Ectodermal cell (in vitro differentiated cells): ENCODE results near the gene CEP112.

Experiments used
- H3K27ac ChIP-seq: 2 replicates; pipeline ENCODE4 v1.7.0; 2013; ENCODE audit warnings: mild to moderate bottlenecking, low read depth, low read length; ENCODE audit not compliant: insufficient read depth, poor library complexity, severe bottlenecking
- H3K27me3 ChIP-seq: 2 replicates; pipeline ENCODE4 v1.7.0; 2013; ENCODE audit warnings: mild to moderate bottlenecking, low read length; ENCODE audit not compliant: insufficient read depth, control insufficient read depth, poor library complexity, severe bottlenecking
- H3K36me3 ChIP-seq: one replicate; pipeline ENCODE4 v1.7.0; 2013; ENCODE audit warnings: low read length; ENCODE audit not compliant: control insufficient read depth, insufficient read depth
- H3K4me1 ChIP-seq: one replicate; pipeline ENCODE4 v1.7.0; 2013; ENCODE audit warnings: low read length; ENCODE audit not compliant: control insufficient read depth, insufficient read depth
- H3K4me3 ChIP-seq: 2 replicates; pipeline ENCODE4 v1.7.0; 2013; ENCODE audit warnings: low read depth, low read length, control low read depth; ENCODE audit not compliant: insufficient read depth
- H3K9me3 ChIP-seq: 2 replicates; pipeline ENCODE4 v1.7.0; 2013; ENCODE audit warnings: mild to moderate bottlenecking, low read length, moderate library complexity; ENCODE audit not compliant: control insufficient read depth
- WGBS, 2 experiments: methylation state at CpG; one replicate each; pipeline ENCODE4 v1.1.7; 2013; ENCODE audit warnings: missing lambda C conversion rate in 2 of 2; 5-methylcytosine and 5-hydroxymethylcytosine counted together

The CEP112 gene

DNA sequence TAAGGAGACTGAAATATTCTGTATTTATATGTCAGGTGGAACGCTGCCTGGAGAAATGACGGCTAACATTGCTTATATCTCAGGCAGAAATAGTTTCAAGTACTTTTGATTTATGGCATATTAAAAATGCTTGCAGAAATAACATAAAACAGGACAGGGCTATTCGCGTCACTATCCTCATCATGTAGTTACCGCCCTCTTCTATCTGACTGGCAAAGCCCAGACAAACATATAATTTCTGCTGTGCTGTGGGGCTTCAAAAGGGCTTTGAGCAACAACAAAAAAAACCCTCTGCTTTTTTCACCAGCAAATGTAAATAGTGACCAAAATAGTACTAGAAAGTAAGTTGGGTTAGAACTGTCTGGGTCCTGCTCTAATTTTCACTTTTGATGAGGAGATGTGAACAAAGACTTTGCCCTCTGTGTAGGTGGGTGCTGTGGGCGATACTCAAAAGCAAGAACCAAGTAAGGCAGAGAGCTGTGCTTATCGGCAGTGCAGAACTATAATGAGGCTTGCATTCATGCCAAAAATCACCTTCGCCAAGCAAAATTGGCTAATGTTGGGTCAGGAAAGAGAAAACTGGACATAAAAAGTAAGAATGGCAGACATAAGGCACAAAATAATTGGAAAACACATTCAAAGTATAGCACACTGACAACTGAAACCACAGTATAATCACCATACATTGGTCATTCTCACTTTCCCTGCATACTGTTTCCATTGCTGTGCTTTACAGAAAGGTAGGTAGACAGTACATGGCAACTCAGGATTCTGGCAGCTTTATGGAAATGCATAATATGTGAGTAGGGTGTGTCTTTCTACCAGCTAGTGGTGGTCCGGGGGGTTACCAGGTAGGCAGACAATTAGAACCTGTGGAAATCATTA, 479.3 kb downstream of the CEP112 start:
- H3K4me3 ChIP-seq, result no peak overlapping the region
- no peaks in the 10 kb centered on the region for H3K27me3 ChIP-seq
- H3K9me3 ChIP-seq, result no peaks in the 10 kb centered on the region
- H3K27ac ChIP-seq, result no peak overlapping the region
- H3K4me1 ChIP-seq, result peaks cover 4% of the 10 kb centered on the region
- no peaks in the 10 kb centered on the region for H3K36me3 ChIP-seq
- WGBS, 2 experiments, result 92 to 93% methylated on average over 9 of the region's 9 CpGs

DNA sequence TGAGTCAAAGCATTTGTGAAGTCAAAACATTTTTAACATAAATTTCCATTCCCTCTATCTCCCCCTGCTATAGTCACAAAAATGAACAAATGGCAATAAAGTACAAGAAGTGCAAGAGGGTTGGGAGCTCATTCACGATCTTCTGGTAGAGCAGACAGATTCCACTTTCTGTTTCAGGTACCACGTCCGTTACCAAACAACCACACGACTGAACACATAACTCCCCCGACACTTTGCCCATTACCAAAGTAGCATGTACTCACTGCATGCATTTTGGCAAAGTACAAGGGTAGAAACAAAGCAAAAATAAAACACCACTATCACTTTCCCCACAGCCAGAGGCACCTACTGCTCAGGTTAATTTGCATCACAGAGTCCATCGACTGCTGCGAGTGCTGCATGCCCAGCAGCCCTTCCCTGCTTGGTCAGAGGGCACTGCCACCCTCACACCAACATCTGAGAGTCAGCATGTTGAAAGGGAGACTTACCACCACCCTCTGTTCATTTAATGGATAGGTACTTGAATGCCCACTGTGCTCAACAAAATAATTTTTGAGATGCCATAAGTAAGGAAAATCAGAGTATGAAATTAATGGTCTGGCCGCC, 480.2 kb downstream of the CEP112 start:
- no peaks in the 10 kb centered on the region for H3K27me3 ChIP-seq
- H3K4me3 ChIP-seq, result no peak overlapping the region
- H3K27ac ChIP-seq, result no peak overlapping the region
- no peaks in the 10 kb centered on the region for H3K36me3 ChIP-seq
- WGBS, 2 experiments, result 56 to 73% methylated on average over 7 to 8 of the region's 8 CpGs
- H3K4me1 ChIP-seq, result peaks cover 4% of the 10 kb centered on the region
- no peaks in the 10 kb centered on the region for H3K9me3 ChIP-seq

DNA sequence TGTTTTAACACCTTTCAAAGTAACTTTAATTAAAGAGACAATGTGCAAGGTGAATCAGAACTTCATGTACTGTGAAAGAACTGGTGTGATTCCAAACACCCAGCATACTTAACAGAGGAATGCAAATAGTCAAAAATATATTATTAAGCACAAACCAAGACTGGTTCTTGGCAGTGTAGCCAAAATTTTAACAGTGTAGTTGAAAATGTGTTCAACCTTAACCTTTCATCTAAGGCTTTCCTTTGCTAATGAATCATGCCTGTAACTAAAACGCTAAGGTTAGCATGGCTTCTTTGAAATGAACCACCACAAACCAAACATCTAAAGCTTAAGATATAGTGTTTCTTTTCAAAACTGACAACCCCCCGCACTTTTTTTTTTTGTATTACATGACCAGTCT, 484.2 kb downstream of the CEP112 start:
- no peaks in the 10 kb centered on the region for H3K27me3 ChIP-seq
- H3K4me1 ChIP-seq, result peaks cover 4% of the 10 kb centered on the region
- H3K9me3 ChIP-seq, result no peaks in the 10 kb centered on the region
- H3K4me3 ChIP-seq, result no peak overlapping the region
- no peaks in the 10 kb centered on the region for H3K36me3 ChIP-seq
- H3K27ac ChIP-seq, result no peak overlapping the region
- 90 to 93% methylated on average over 1 of the region's 2 CpGs for WGBS, 2 experiments

DNA sequence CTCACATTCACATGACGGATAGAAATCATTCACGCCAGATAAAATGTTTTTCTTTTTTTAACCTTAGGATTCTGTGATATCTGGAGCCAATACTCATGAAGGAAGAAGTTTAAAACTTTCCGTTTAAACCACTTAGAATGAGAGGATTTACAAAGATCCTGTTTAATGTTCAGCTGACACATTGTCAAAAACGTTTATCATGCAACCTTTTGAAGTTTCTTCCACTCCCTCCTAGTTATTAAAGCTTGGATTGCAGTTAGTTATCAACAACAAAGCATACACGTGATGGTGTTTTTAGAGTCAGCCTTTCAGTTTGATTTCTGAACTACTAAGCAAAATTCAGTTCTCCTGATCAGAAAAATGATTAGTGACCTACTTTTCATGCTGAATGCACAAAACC, 487.2 kb downstream of the CEP112 start:
- WGBS, 2 experiments, result 91 to 94% methylated on average over 5 of the region's 5 CpGs
- H3K36me3 ChIP-seq, result no peaks in the 10 kb centered on the region
- no peak overlapping the region for H3K27ac ChIP-seq
- H3K4me1 ChIP-seq, result no peaks in the 10 kb centered on the region
- no peaks in the 10 kb centered on the region for H3K9me3 ChIP-seq
- no peaks in the 10 kb centered on the region for H3K27me3 ChIP-seq
- no peak overlapping the region for H3K4me3 ChIP-seq

DNA sequence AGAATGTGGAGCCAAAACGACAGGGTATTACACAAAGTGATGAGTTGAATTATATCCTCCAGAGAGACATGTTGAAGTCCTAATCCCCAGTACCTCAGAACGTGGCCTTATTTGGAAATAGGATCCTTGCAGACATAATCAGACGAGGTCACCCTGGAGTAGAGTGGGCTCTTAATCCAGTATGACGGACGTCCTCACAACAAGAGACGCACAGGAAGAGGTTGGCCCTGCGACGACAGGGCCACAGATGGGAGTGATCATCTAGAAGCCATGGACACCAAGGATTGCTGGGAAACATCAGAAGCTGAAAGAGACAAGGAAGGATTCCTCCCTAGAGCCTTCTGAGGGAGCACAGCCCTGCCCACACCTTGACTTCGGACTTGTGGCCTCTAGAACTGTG, 488.0 kb downstream of the CEP112 start:
- Histone ChIP-seq H3K9me3 (no peaks in the 10 kb centered on the region), H3K4me1 (no peaks in the 10 kb centered on the region), H3K27me3 (no peaks in the 10 kb centered on the region), H3K27ac (no peak overlapping the region), H3K36me3 (no peaks in the 10 kb centered on the region), H3K4me3 (no peak overlapping the region)
- WGBS, 2 experiments, result 92 to 93% methylated on average over 9 of the region's 9 CpGs

GRCh38 chr17:65699459-65699858, 492.5 kb downstream of the CEP112 start:
- Histone ChIP-seq H3K4me3 (no peak overlapping the region), H3K4me1 (peaks cover 14% of the 10 kb centered on the region), H3K9me3 (no peaks in the 10 kb centered on the region), H3K27ac (no peak overlapping the region), H3K27me3 (no peaks in the 10 kb centered on the region), H3K36me3 (no peaks in the 10 kb centered on the region)
- 85 to 91% methylated on average over 3 to 5 of the region's 5 CpGs for WGBS, 2 experiments

DNA sequence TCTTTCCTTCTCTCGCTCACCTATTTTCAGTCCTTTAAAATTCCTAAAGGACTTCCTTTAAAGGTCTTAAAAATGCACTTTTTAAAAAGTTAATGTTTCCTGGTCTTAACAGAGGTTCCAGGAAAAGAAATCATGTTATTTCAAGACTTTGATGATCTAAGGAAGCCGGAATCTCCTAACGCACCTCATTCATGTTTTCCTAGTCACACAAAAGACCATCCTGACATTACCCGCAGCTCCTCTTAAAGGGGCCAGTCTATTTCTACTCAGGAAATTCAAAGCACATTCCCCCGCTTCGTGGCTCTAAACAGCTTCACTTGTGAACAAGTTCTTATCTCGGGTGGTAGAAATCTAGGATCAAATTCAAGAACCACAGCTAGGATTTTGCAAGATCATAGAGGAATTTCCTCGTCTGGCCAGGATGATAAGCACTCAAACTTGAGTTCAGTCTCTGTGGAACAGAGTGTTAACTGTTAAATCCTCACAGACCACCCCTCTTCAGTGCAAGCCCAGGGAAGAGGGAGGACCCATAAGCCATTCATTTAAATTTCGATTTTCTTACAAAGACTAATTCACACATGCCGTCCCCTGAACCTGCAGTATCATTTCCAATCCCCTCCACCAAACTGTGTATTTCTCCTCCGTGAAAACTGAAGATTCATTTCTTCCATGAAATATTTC, 493.4 kb downstream of the CEP112 start:
- H3K4me3 ChIP-seq, result no peak overlapping the region
- no peaks in the 10 kb centered on the region for H3K36me3 ChIP-seq
- no peaks in the 10 kb centered on the region for H3K27me3 ChIP-seq
- H3K27ac ChIP-seq, result peak overlapping the region; percentile 30
- no peaks in the 10 kb centered on the region for H3K9me3 ChIP-seq
- peaks cover 20% of the 10 kb centered on the region for H3K4me1 ChIP-seq
- WGBS, 2 experiments, result 14 to 27% methylated on average over 10 to 11 of the region's 11 CpGs

DNA sequence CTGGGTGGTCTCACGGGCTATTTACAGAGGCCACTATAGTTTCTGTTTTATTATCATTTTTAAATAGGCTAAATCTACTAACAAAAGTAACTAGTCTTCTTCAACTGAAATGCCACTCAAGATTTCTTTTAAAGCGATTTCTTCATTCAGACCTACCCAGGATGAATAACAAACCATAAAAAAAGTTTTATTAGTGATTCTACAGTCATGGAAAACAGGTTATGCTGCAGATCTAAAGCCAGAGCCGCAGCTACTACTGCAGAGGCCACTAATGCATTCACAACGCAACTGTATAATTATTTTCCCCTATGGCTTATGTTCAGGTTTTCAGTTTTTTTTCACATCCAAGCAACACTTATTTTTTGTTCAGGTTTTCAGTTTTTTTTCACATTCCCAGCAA, 494.3 kb downstream of the CEP112 start:
- Histone ChIP-seq H3K36me3 (no peaks in the 10 kb centered on the region), H3K4me1 (peaks cover 20% of the 10 kb centered on the region), H3K27me3 (no peaks in the 10 kb centered on the region), H3K4me3 (no peak overlapping the region), H3K9me3 (no peaks in the 10 kb centered on the region), H3K27ac (no peak overlapping the region)
- WGBS, 2 experiments, result 27 to 30% methylated on average over 2 to 3 of the region's 4 CpGs

- no peaks in the 10 kb centered on the region for H3K27me3 ChIP-seq
- H3K36me3 ChIP-seq, result no peaks in the 10 kb centered on the region
- WGBS, 2 experiments, result 40 to 67% methylated on average over 2 to 6 of the region's 6 CpGs
- no peaks in the 10 kb centered on the region for H3K9me3 ChIP-seq
- H3K4me3 ChIP-seq, result no peak overlapping the region
- H3K4me1 ChIP-seq, result peaks cover 20% of the 10 kb centered on the region
- H3K27ac ChIP-seq, result no peak overlapping the region
These were observed 495.1 kb downstream of the CEP112 start for GRCh38 chr17:65696739-65697394.

DNA sequence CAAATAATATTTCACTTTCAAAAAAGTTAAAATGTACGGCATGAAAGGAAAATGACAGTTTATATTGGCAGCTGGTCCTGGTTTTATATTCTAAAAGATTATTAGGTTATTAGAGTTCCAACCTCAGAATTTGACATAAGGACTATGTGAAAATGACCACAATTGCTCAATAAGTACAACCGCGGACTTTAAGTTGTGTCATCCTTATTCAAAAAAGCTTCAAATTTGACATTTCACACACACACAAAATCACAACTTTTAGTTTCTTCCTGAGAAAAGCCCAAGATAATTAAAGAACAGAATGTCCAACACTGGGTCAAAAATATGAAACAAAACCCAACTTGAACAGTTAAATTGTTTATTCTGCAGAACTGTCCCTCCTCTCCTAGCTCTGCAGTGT, 497.3 kb downstream of the CEP112 start:
- Histone ChIP-seq H3K36me3 (no peaks in the 10 kb centered on the region), H3K9me3 (no peaks in the 10 kb centered on the region), H3K4me3 (no peak overlapping the region), H3K27me3 (no peaks in the 10 kb centered on the region), H3K4me1 (peaks cover 23% of the 10 kb centered on the region), H3K27ac (no peak overlapping the region)
- WGBS, 2 experiments, result 97% methylated on average over 2 to 3 of the region's 3 CpGs
